Measurements from ENCODE around the gene FXR2.

- TF ChIP-seq EZH2 (IDR thresholded peaks at IDR 0.05) (no peak), CTCF (IDR thresholded peaks at IDR 0.05) (no peak)
Observed at GRCh38 chr17:7573324-7574080, 41.2 kb downstream of the FXR2 start.
